Measurements from ENCODE around the gene FAM89B. TPM values are rescaled to one million over a fixed set of nuclear protein-coding genes. Genes with fewer than 3 reads are reported as not detected.

Gene FAM89B
- total and polyA plus RNA-seq, 2 donors (not counting 1 experiment from before 2014, with no cell fraction given) = 30.4 to 50.2 TPM

DNA sequence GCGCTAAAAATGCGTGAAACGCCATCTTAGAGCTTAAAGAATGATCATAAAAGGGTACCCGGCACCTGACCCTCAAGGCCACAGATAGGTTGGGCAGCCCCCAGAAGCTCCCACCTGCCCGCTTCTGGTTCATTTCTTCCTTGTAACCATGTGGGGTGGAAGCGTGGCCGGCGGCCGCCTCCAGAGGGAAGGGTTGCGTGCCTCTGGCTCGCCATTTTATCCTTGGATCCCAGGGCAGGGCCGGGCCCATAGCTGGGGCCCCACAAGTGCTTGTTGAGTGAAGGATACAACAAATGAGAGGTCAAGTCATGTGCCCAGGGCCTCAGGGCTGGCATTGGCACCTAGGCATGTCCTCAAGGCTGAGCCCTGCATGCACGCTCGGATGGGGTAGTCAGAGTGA, 49.1 kb downstream of the FAM89B start:
- ATAC-seq (ENCODE audit: low read depth) (no peak), DNase-seq (no peak)
- WGBS (ENCODE audit: insufficient coverage) = 96% methylated on average over 11 of the region's 14 CpGs
- no peak overlapping the region for H3K27ac Mint-ChIP-seq
- H3K4me3 Mint-ChIP-seq = no peak overlapping the region
- peaks cover 76% of the 10 kb centered on the region for H3K79me2 ChIP-seq (ENCODE audit: control insufficient read depth, insufficient read depth, low read length)
- peaks cover 24% of the 10 kb centered on the region for H3K4me1 Mint-ChIP-seq
- TF ChIP-seq EZH2 (IDR thresholded peaks at IDR 0.05; ENCODE audit: borderline replicate concordance, insufficient read depth, low read depth, low read length, poor library complexity, severe bottlenecking) = no peak
- TF ChIP-seq, protein P1, sequence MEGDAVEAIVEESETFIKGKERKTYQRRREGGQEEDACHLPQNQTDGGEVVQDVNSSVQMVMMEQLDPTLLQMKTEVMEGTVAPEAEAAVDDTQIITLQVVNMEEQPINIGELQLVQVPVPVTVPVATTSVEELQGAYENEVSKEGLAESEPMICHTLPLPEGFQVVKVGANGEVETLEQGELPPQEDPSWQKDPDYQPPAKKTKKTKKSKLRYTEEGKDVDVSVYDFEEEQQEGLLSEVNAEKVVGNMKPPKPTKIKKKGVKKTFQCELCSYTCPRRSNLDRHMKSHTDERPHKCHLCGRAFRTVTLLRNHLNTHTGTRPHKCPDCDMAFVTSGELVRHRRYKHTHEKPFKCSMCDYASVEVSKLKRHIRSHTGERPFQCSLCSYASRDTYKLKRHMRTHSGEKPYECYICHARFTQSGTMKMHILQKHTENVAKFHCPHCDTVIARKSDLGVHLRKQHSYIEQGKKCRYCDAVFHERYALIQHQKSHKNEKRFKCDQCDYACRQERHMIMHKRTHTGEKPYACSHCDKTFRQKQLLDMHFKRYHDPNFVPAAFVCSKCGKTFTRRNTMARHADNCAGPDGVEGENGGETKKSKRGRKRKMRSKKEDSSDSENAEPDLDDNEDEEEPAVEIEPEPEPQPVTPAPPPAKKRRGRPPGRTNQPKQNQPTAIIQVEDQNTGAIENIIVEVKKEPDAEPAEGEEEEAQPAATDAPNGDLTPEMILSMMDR (IDR thresholded peaks at IDR 0.05) = no peak
- H3K4me1 ChIP-seq (ENCODE audit: control insufficient read depth in 2 of 2, insufficient read depth in 2 of 2, low read length in 2 of 2) = peaks cover 12 to 19% of the 10 kb centered on the region in 2 donors
- CTCF ChIA-PET = interaction anchor here (0.8 to 2.3 kb wide), 3 partner anchors 84 to 195 kb away, joined by 3 to 7 read pairs (median 3); partner anchors contain the start of gene KAT5
- H3K9me3 Mint-ChIP-seq (ENCODE audit: insufficient read depth) = no peaks in the 10 kb centered on the region
- no peak overlapping the region for H3K4me3 ChIP-seq (ENCODE audit: control extremely low read depth in 1 of 5, extremely low read depth in 1 of 5, insufficient read depth in 1 of 5, low read depth in 2 of 5, low read length in 4 of 5)
- H3K36me3 ChIP-seq (replicated peaks in 1 of 2; ENCODE audit: control extremely low read depth in 1 of 2, control insufficient read depth in 1 of 2, extremely low read depth in 1 of 2, insufficient read depth in 2 of 2, low read length in 1 of 2) = peaks cover 0 to 81% of the 10 kb centered on the region in 2 experiments
- H3K27ac ChIP-seq (ENCODE audit: low read length in 2 of 2) = no peak overlapping the region
- POLR2A ChIA-PET = interaction anchor here (0.6 kb wide), 1 partner anchor 630 kb away, joined by 5 read pairs; no protein-coding TSS in a partner anchor
- H3K4me2 ChIP-seq (replicated peaks; ENCODE audit: low read depth, low read length, poor library complexity, severe bottlenecking) = no peak overlapping the region
- no peaks in the 10 kb centered on the region for H3K9me3 ChIP-seq (ENCODE audit: control extremely low read depth in 1 of 3, control insufficient read depth in 2 of 3, insufficient read depth in 1 of 3, low read length in 2 of 3)
- H2AFZ ChIP-seq (ENCODE audit: insufficient read depth, low read depth, low read length, poor library complexity, severe bottlenecking) = no peak overlapping the region
- no peak overlapping the region for H3K9ac ChIP-seq (ENCODE audit: low read length)
- H3K27me3 Mint-ChIP-seq = no peaks in the 10 kb centered on the region
- H4K20me1 ChIP-seq (ENCODE audit: control insufficient read depth, insufficient read depth, low read length, poor library complexity, severe bottlenecking) = peaks cover 57% of the 10 kb centered on the region
- intact Hi-C loops (cut with micrococcal nuclease) = no loop called here
- no peaks in the 10 kb centered on the region for H3K27me3 ChIP-seq (replicated peaks in 1 of 4; ENCODE audit: control extremely low read depth in 1 of 4, control insufficient read depth in 3 of 4, insufficient read depth in 4 of 4, low read length in 3 of 4)

DNA sequence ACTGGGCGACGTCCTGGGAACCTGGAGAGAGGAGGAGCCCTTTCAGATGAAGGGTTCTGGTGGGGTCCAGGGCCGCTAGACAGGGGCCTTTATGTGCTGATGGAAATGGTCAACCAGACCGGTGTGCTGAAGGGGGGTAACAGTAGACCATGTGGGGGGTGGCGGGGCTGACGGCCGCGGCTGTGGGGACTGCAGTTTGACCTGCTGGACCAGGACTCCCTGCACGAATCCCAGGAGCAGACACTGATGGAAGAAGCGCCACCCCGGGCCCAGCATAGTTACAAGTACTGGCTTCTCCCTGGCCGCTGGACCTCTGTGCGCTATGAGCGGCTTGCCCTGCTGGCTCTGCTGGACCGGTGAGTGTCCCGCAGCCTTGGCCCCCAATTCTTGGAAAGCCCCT, 49.7 kb downstream of the FAM89B start:
- WGBS (ENCODE audit: insufficient coverage) = 96% methylated on average over 16 of the region's 16 CpGs
- H4K20me1 ChIP-seq (ENCODE audit: control insufficient read depth, insufficient read depth, low read length, poor library complexity, severe bottlenecking) = peaks cover 51% of the 10 kb centered on the region
- no peak overlapping the region for H3K4me3 Mint-ChIP-seq

More for the DNA sequence above, 49.7 kb downstream of the FAM89B start:
- no peak overlapping the region for H3K4me2 ChIP-seq (replicated peaks; ENCODE audit: low read depth, low read length, poor library complexity, severe bottlenecking)
- TF ChIP-seq EZH2 (IDR thresholded peaks at IDR 0.05; ENCODE audit: borderline replicate concordance, insufficient read depth, low read depth, low read length, poor library complexity, severe bottlenecking) = no peak
- TF ChIP-seq, protein P1 (IDR thresholded peaks at IDR 0.05) = no peak
- POLR2A ChIA-PET = interaction anchor here (0.6 kb wide), 2 partner anchors 195 to 629 kb away, joined by 4 to 5 read pairs; no protein-coding TSS in a partner anchor
- peaks cover 0 to 85% of the 10 kb centered on the region in 2 experiments for H3K36me3 ChIP-seq (replicated peaks in 1 of 2; ENCODE audit: control extremely low read depth in 1 of 2, control insufficient read depth in 1 of 2, extremely low read depth in 1 of 2, insufficient read depth in 2 of 2, low read length in 1 of 2)
- Mint-ChIP-seq H3K9me3 (ENCODE audit: insufficient read depth) (no peaks in the 10 kb centered on the region), H3K27ac (no peak overlapping the region), H3K4me1 (peaks cover 21% of the 10 kb centered on the region), H3K27me3 (no peaks in the 10 kb centered on the region)
- H2AFZ ChIP-seq (ENCODE audit: insufficient read depth, low read depth, low read length, poor library complexity, severe bottlenecking) = no peak overlapping the region
- H3K79me2 ChIP-seq (ENCODE audit: control insufficient read depth, insufficient read depth, low read length) = peaks cover 76% of the 10 kb centered on the region
- H3K9me3 ChIP-seq (ENCODE audit: control extremely low read depth in 1 of 3, control insufficient read depth in 2 of 3, insufficient read depth in 1 of 3, low read length in 2 of 3) = no peaks in the 10 kb centered on the region
- DNase-seq (no peak), ATAC-seq (ENCODE audit: low read depth) (no peak)
- no peak overlapping the region for H3K27ac ChIP-seq (ENCODE audit: low read length in 2 of 2)
- intact Hi-C loops (cut with micrococcal nuclease) = no loop called here
- H3K4me3 ChIP-seq (ENCODE audit: control extremely low read depth in 1 of 5, extremely low read depth in 1 of 5, insufficient read depth in 1 of 5, low read depth in 2 of 5, low read length in 4 of 5) = no peak overlapping the region
- no peak overlapping the region for H3K9ac ChIP-seq (ENCODE audit: low read length)
- no peaks in the 10 kb centered on the region for H3K27me3 ChIP-seq (replicated peaks in 1 of 4; ENCODE audit: control extremely low read depth in 1 of 4, control insufficient read depth in 3 of 4, insufficient read depth in 4 of 4, low read length in 3 of 4)
- H3K4me1 ChIP-seq (ENCODE audit: control insufficient read depth in 2 of 2, insufficient read depth in 2 of 2, low read length in 2 of 2) = peaks cover 7 to 16% of the 10 kb centered on the region in 2 donors
- CTCF ChIA-PET = interaction anchor here (0.8 to 6.4 kb wide), 3 partner anchors 31 to 195 kb away, joined by 3 to 41 read pairs (median 3); no protein-coding TSS in a partner anchor
